ENCODE measurements around the gene G3BP1.
A peak's percentile ranks its signal among the peaks of the same experiment; 100 is the strongest.

Gene G3BP1

DNA sequence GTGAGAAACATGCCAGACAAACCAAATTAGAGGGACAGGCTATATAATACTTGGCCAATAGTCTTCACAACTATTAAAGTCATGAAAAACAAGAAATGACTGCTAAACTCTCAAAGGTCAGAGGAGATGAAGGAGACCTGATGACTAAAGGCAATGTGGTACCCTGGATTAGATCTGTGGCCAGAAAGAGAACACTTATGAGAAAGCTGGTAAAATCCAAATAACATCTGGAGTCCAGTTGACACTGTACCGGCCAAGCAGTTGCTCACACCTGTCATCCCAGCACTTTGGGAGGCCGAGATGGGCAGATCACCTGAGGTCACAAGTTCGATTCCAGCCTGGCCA is 37.7 kb upstream of the G3BP1 start:
- H3K36me3 Mint-ChIP-seq (ENCODE audit: low read depth): peaks cover 5% of the 10 kb centered on the region
- TF ChIP-seq, protein P1, sequence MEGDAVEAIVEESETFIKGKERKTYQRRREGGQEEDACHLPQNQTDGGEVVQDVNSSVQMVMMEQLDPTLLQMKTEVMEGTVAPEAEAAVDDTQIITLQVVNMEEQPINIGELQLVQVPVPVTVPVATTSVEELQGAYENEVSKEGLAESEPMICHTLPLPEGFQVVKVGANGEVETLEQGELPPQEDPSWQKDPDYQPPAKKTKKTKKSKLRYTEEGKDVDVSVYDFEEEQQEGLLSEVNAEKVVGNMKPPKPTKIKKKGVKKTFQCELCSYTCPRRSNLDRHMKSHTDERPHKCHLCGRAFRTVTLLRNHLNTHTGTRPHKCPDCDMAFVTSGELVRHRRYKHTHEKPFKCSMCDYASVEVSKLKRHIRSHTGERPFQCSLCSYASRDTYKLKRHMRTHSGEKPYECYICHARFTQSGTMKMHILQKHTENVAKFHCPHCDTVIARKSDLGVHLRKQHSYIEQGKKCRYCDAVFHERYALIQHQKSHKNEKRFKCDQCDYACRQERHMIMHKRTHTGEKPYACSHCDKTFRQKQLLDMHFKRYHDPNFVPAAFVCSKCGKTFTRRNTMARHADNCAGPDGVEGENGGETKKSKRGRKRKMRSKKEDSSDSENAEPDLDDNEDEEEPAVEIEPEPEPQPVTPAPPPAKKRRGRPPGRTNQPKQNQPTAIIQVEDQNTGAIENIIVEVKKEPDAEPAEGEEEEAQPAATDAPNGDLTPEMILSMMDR (IDR thresholded peaks at IDR 0.05): no peak
- peaks cover 14% of the 10 kb centered on the region for H3K9me3 Mint-ChIP-seq
- peaks cover 17% of the 10 kb centered on the region for H3K4me1 Mint-ChIP-seq
- no peaks in the 10 kb centered on the region for H3K27me3 Mint-ChIP-seq (ENCODE audit: low read depth, poor library complexity)
- no peak overlapping the region for H3K27ac Mint-ChIP-seq
- no peak for DNase-seq
- no peak overlapping the region for H3K4me3 Mint-ChIP-seq

DNA sequence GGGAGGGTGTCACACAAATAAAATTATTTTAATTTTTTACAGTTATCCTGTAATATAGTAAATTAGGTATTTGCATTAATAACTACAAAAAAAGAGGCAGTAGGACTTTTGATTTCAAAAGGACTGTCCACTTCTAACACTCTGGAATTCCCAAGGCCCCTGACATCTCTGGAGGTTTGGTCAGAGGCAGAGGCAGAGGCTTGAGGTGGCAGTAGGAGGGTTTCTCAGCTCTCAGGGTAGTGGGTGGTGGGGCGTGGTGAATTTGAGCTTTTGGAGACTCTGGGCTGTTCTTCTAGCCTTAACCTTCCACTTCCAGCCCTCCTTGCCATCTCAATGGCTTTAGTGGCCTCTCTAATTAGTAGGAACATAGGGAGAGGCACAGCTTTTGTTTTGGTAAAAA is 36.1 kb upstream of the G3BP1 start:
- TF ChIP-seq, protein P1 (IDR thresholded peaks at IDR 0.05): no peak
- Mint-ChIP-seq H3K27ac (no peak overlapping the region), H3K4me1 (peaks cover 33% of the 10 kb centered on the region), H3K4me3 (no peak overlapping the region), H3K27me3 (ENCODE audit: low read depth, poor library complexity) (no peaks in the 10 kb centered on the region), H3K9me3 (no peaks in the 10 kb centered on the region), H3K36me3 (ENCODE audit: low read depth) (no peaks in the 10 kb centered on the region)
- DNase-seq: no peak

DNA sequence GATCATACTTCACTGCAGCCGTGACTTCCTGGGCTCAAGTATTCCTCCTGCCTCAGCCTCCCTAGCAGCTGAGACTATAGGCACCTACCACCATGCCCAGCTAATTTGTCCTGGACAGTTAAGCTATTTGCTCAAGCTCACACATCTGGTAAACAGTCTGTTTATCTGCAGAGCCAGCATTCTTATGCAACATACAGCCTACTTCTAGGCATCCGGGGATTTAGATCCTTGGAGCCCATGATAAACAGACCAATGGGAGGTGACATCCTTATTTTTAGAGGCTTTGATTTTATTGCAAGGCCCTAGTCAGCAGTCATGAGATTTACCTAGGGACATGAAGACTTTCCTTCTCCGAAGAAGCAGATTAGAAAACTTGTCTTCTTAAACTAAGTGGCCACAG is 34.3 kb upstream of the G3BP1 start:
- peaks cover 38% of the 10 kb centered on the region for H3K4me1 Mint-ChIP-seq
- H3K36me3 Mint-ChIP-seq (ENCODE audit: low read depth): peaks cover 1% of the 10 kb centered on the region
- H3K9me3 Mint-ChIP-seq: no peaks in the 10 kb centered on the region
- H3K27me3 Mint-ChIP-seq (ENCODE audit: low read depth, poor library complexity): no peaks in the 10 kb centered on the region
- H3K27ac Mint-ChIP-seq: no peak overlapping the region
- H3K4me3 Mint-ChIP-seq: no peak overlapping the region
- no peak for DNase-seq
- TF ChIP-seq, protein P1 (IDR thresholded peaks at IDR 0.05): no peak

DNA sequence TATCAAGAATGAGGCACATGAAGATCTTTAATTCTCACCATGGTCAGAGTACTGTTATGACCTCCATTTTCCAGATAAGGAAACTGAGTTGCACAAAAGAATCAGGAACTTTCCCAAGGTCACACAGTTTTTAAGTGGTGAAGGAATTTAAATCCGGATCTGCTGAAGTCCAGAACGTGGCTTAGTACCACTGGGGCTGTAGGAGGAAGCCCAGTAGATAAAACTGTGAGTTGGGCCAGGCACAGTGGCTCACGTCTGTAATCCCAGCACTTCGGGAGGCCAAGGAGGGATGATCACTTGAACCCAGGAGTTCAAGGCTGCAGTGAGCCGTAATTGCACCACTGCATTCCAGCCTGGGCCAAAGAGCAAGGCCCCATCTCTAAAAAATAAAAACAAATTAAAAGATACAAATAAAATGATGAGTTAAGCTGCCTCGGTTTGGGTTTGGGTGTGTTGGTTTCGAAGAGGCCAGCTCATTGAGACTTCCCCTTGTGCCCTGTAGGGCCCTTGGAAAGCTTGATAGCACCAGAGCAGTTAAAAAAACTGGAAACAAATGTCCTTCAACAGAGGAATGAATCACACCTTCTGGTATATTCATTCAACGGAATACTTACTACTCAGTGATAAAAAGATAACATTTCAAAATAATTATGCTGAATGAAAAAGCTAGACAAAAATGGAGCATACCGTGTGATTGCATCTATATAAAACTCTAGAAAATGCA is 33.5 kb upstream of the G3BP1 start:
- Mint-ChIP-seq H3K4me1 (peaks cover 46% of the 10 kb centered on the region), H3K4me3 (no peak overlapping the region), H3K36me3 (ENCODE audit: low read depth) (peaks cover 6% of the 10 kb centered on the region), H3K9me3 (no peaks in the 10 kb centered on the region), H3K27me3 (ENCODE audit: low read depth, poor library complexity) (no peaks in the 10 kb centered on the region), H3K27ac (no peak overlapping the region)
- DNase-seq: no peak
- TF ChIP-seq, protein P1 (IDR thresholded peaks at IDR 0.05): no peak

DNA sequence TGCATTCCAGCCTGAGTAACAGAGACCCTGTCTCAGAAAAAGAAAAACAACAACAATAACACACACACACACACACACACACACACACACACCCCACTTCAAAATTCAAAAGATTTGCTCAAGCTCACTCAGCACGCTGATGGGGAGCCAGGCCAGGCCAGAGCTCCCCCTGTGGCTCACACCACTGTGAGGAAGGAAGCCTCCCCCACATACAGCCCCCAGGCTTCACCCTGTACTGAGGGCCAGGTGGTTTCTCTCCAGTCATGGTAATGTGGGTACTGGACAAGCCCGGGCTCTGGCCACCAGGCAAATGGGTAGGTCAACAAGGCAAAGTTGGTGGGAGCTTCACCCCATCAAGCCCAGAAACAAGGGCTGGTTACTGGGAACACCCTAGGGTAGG is 32.4 kb upstream of the G3BP1 start:
- Mint-ChIP-seq H3K27me3 (ENCODE audit: low read depth, poor library complexity) (no peaks in the 10 kb centered on the region), H3K27ac (no peak overlapping the region), H3K4me3 (no peak overlapping the region), H3K36me3 (ENCODE audit: low read depth) (peaks cover 11% of the 10 kb centered on the region), H3K4me1 (peaks cover 46% of the 10 kb centered on the region), H3K9me3 (no peaks in the 10 kb centered on the region)
- TF ChIP-seq, protein P1 (IDR thresholded peaks at IDR 0.05): no peak
- DNase-seq: no peak

DNA sequence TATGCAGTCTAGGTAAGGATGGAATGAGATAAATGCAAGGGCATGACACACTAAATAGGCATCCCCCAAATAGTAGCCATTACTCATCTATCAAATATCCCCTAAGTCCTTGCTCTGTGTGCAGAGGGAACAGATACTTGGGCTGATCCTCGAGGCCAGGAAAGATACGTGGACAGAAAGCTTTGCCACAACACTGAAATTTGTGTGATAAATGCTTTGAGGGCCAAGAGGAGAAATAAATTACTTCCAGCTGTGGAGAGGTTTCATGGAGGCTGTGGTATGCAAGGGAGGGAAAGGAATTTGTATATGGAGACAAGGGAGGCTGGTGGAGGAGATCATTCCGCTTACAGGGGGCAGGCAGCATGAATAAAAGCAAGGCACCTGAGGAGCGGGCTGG is 31.8 kb upstream of the G3BP1 start:
- Mint-ChIP-seq H3K4me1 (peaks cover 46% of the 10 kb centered on the region), H3K9me3 (no peaks in the 10 kb centered on the region), H3K36me3 (ENCODE audit: low read depth) (peaks cover 11% of the 10 kb centered on the region), H3K4me3 (peak overlapping the region; percentile 19), H3K27ac (peak overlapping the region; percentile 30), H3K27me3 (ENCODE audit: low read depth, poor library complexity) (no peaks in the 10 kb centered on the region)
- no peak for DNase-seq
- TF ChIP-seq, protein P1 (IDR thresholded peaks at IDR 0.05): no peak

All from nephron progenitor cell (in vitro differentiated cells).